Smooth muscle cell (in vitro differentiated cells): ENCODE results near the gene THSD7A. TPM values are rescaled to one million over a fixed set of nuclear protein-coding genes. Genes with fewer than 3 reads are reported as not detected.

Experiments
- DNase-seq: peaks from one replicate; lab custom pipeline; 2025; ENCODE audit not compliant: unreplicated experiment; lab: John Stamatoyannopoulos, UW
- H2AFZ ChIP-seq: fragments of 200-600 bp; sonication (generic); 2 replicates; pipeline ENCODE4 v1.6.0; 2016; ENCODE audit warnings: antibody characterized with exemption, low read depth, mild to moderate bottlenecking
- H3F3A ChIP-seq: fragments of 200-600 bp; sonication (generic); 2 replicates; pipeline ENCODE4 v1.6.0; 2017; ENCODE audit warnings: antibody characterized with exemption, low read depth
- H3K27ac ChIP-seq: fragments of 200-600 bp; sonication (generic); 2 replicates; pipeline ENCODE4 v1.5.1; 2016; ENCODE audit warnings: low read depth, mild to moderate bottlenecking
- H3K27me3 ChIP-seq: fragments of 200-600 bp; sonication (generic); 2 replicates; pipeline ENCODE4 v1.6.1; 2016; ENCODE audit warnings: low read depth, mild to moderate bottlenecking
- H3K36me3 ChIP-seq: fragments of 200-600 bp; sonication (generic); 2 replicates; pipeline ENCODE4 v1.5.1; 2016; ENCODE audit warnings: low read depth
- H3K4me1 ChIP-seq: fragments of 200-600 bp; sonication (generic); 2 replicates; pipeline ENCODE4 v1.5.1; 2016; ENCODE audit warnings: low read depth
- H3K4me2 ChIP-seq: fragments of 200-600 bp; sonication (generic); 2 replicates; pipeline ENCODE4 v1.6.0; 2016; ENCODE audit warnings: mild to moderate bottlenecking
- H3K4me3 ChIP-seq: fragments of 200-600 bp; sonication (generic); 2 replicates; pipeline ENCODE4 v1.5.1; 2016; ENCODE audit warnings: mild to moderate bottlenecking
- H3K79me2 ChIP-seq: fragments of 200-600 bp; sonication (generic); 2 replicates; pipeline ENCODE4 v1.6.0; 2016; ENCODE audit warnings: low read depth, mild to moderate bottlenecking
- H3K9ac ChIP-seq: fragments of 200-600 bp; sonication (generic); 2 replicates; pipeline ENCODE4 v1.6.0; 2016; ENCODE audit warnings: low read depth
- H3K9me3 ChIP-seq: fragments of 200-600 bp; sonication (generic); replicated peaks from 2 replicates; pipeline ENCODE4 v1.5.1; 2016; ENCODE audit warnings: low read depth
- H4K20me1 ChIP-seq: fragments of 200-600 bp; sonication (generic); 2 replicates; pipeline ENCODE4 v1.6.0; 2016; ENCODE audit warnings: low read depth
- CTCF ChIP-seq: fragments of 200-600 bp; sonication (generic); IDR thresholded peaks from 2 replicates; pipeline ENCODE4 v1.5.1; 2017; ENCODE audit warnings: borderline replicate concordance, mild to moderate bottlenecking, antibody characterized with exemption; ENCODE audit not compliant: insufficient read depth, poor library complexity, severe bottlenecking
- WGBS: methylation state at CpG from one replicate; pipeline ENCODE4 v1.1.7; 2016; ENCODE audit warnings: low lambda C conversion rate; 5-methylcytosine and 5-hydroxymethylcytosine counted together
- polyA plus RNA-seq: library from polyadenylated mRNA; unstranded; fragments of >200 nt; fragmentation: Nextera tagmentation; extraction: Ambion mirVana; gene quantifications from 2 replicates; pipeline ENCODE4 v1.2.1, GENCODE V29; 2016
- total RNA-seq: library from RNA; depleted of rRNA; stranded (reverse); fragments of >200 nt; gene quantifications from 2 replicates; pipeline ENCODE4 v1.2.3, GENCODE V29; 2014

Gene THSD7A
- total and polyA plus RNA-seq, 2 experiments from 2014 or later: 1.7 to 2.7 TPM

GRCh38 chr7:11630355-11630754, 201.6 kb downstream of the THSD7A start:
- Histone ChIP-seq H3K4me3 (no peak overlapping the region), H2AFZ (no peak overlapping the region), H3K27me3 (no peaks in the 10 kb centered on the region), H3K9me3 (no peaks in the 10 kb centered on the region), H3F3A (no peaks in the 10 kb centered on the region), H3K9ac (no peak overlapping the region), H3K27ac (no peak overlapping the region), H3K36me3 (no peaks in the 10 kb centered on the region), H3K4me2 (no peak overlapping the region), H3K79me2 (no peaks in the 10 kb centered on the region), H3K4me1 (no peaks in the 10 kb centered on the region), H4K20me1 (no peaks in the 10 kb centered on the region)
- no peak for TF ChIP-seq CTCF
- WGBS: 84% methylated on average over 2 of the region's 2 CpGs
- DNase-seq: no peak

GRCh38 chr7:11625669-11626068, 206.3 kb downstream of the THSD7A start:
- Histone ChIP-seq H3K27ac (no peak overlapping the region), H3K9me3 (no peaks in the 10 kb centered on the region), H2AFZ (no peak overlapping the region), H3K4me3 (no peak overlapping the region), H3K36me3 (no peaks in the 10 kb centered on the region), H3K4me2 (no peak overlapping the region), H3K79me2 (no peaks in the 10 kb centered on the region), H3F3A (no peaks in the 10 kb centered on the region), H3K4me1 (no peaks in the 10 kb centered on the region), H3K9ac (no peak overlapping the region), H3K27me3 (no peaks in the 10 kb centered on the region), H4K20me1 (no peaks in the 10 kb centered on the region)
- no peak for TF ChIP-seq CTCF
- 83% methylated on average over 2 of the region's 2 CpGs for WGBS
- DNase-seq: no peak

- H2AFZ ChIP-seq: no peak overlapping the region
- H3K4me2 ChIP-seq: no peak overlapping the region
- H3K9me3 ChIP-seq: no peaks in the 10 kb centered on the region
- no peaks in the 10 kb centered on the region for H3K4me1 ChIP-seq
- 82% methylated on average over 4 of the region's 4 CpGs for WGBS
- no peak for TF ChIP-seq CTCF
- no peaks in the 10 kb centered on the region for H4K20me1 ChIP-seq
- no peaks in the 10 kb centered on the region for H3K36me3 ChIP-seq
- H3K79me2 ChIP-seq: no peaks in the 10 kb centered on the region
- H3K4me3 ChIP-seq: no peak overlapping the region
- H3K9ac ChIP-seq: no peak overlapping the region
- no peaks in the 10 kb centered on the region for H3K27me3 ChIP-seq
- no peak overlapping the region for H3K27ac ChIP-seq
- no peak for DNase-seq
- H3F3A ChIP-seq: no peaks in the 10 kb centered on the region
Measured at GRCh38 chr7:11623093-11623678, 208.8 kb downstream of the THSD7A start.
